H1 (cell line): Measurements from ENCODE around the gene SEC22C.

Experiments
- BRCA1 ChIP-seq: IDR thresholded peaks from 2 replicates; pipeline ENCODE4 v1.6.1; 2012; ENCODE audit warnings: low read depth, low read length, improper control_type of control experiment
- CTCF ChIP-seq, 3 experiments: IDR thresholded peaks; 1 replicate in 2 of 3; 2 replicates in 1 of 3; pipeline versions ENCODE4 v1.5.1 to v1.6.1; 2011; ENCODE audit warnings: low read length in 3 of 3, mild to moderate bottlenecking in 3 of 3, inconsistent platforms in 2 of 3, low read depth in 1 of 3, moderate library complexity in 1 of 3; ENCODE audit not compliant: insufficient read depth in 1 of 3; ENCODE audit errors: control extremely low read depth in 1 of 3
- EP300 ChIP-seq, 2 experiments: IDR thresholded peaks; 1 replicate in 1 of 2; 2 replicates in 1 of 2; pipeline ENCODE4 v1.6.1; 2011 to 2012; ENCODE audit warnings: low read depth in 2 of 2, low read length in 2 of 2, mild to moderate bottlenecking in 2 of 2, borderline replicate concordance in 1 of 2, inconsistent platforms in 1 of 2, moderate library complexity in 1 of 2
- POLR2A ChIP-seq, 2 experiments: IDR thresholded peaks; 1 replicate in 1 of 2; 2 replicates in 1 of 2; pipeline ENCODE4 v1.6.1; 2011; ENCODE audit warnings: low read depth in 2 of 2, low read length in 2 of 2, mild to moderate bottlenecking in 2 of 2; ENCODE audit errors: control extremely low read depth in 1 of 2
- RAD21 ChIP-seq, 2 experiments: IDR thresholded peaks in 1 of 2; conservative IDR thresholded peaks in 1 of 2; 2 replicates each; pipeline ENCODE4 v1.6.1; 2011; ENCODE audit warnings: low read depth in 2 of 2, low read length in 2 of 2, improper control_type of control experiment in 1 of 2, inconsistent platforms in 1 of 2, mild to moderate bottlenecking in 1 of 2, moderate library complexity in 1 of 2
- RFX5 ChIP-seq: IDR thresholded peaks from 2 replicates; pipeline ENCODE4 v1.6.1; 2011; ENCODE audit warnings: low read depth, low read length, improper control_type of control experiment, borderline replicate concordance
- SIN3A ChIP-seq, 2 experiments: IDR thresholded peaks in 1 of 2; conservative IDR thresholded peaks in 1 of 2; 2 replicates each; pipeline ENCODE4 v1.6.1; 2011 to 2012; ENCODE audit warnings: low read length in 2 of 2, improper control_type of control experiment in 1 of 2, low read depth in 1 of 2, mild to moderate bottlenecking in 1 of 2

- TF ChIP-seq RFX5 (no peak), EP300 (IDR thresholded peaks at IDR 0.05; ENCODE audit: borderline replicate concordance in 1 of 2, low read depth in 2 of 2, low read length in 2 of 2) (no peak), CTCF (IDR thresholded peaks at IDR 0.05; ENCODE audit: control extremely low read depth in 1 of 3, insufficient read depth in 1 of 3, low read depth in 1 of 3, low read length in 3 of 3) (no peak), BRCA1 (no peak), POLR2A (IDR thresholded peaks at IDR 0.05; ENCODE audit: control extremely low read depth in 1 of 2, low read depth in 2 of 2, low read length in 2 of 2) (no peak), RAD21 (IDR thresholded peaks at IDR 0.05 in 1 of 2, conservative IDR thresholded peaks at IDR 0.05 in 1 of 2; ENCODE audit: low read depth in 2 of 2, low read length in 2 of 2) (no peak), SIN3A (conservative IDR thresholded peaks at IDR 0.05 in 1 of 2, IDR thresholded peaks at IDR 0.05 in 1 of 2; ENCODE audit: low read depth in 1 of 2, low read length in 2 of 2) (no peak)
Measured at GRCh38 chr3:42527368-42527917, 54.3 kb downstream of the SEC22C start.
